IPS-NIHi7 (cell line): Measurements from ENCODE around the gene MB21D2.
"Not testable (repeated sequence)": the region's sequence is repeated elsewhere in the genome, so short reads cannot be mapped to it uniquely, and the experiment has no call there.

Experiments
- DNase-seq: peaks from one replicate; pipeline ENCODE4 v3.0.0; 2012; ENCODE audit warnings: mixed read lengths; ENCODE audit errors: extremely low spot score

The MB21D2 gene

GRCh38 chr3:192860454-192860853 is 57.2 kb downstream of the MB21D2 start:
- DNase-seq: no peak

- no peak for DNase-seq
Observed at GRCh38 chr3:192858849-192859585, 58.6 kb downstream of the MB21D2 start.

- DNase-seq: no peak
Observed at GRCh38 chr3:192857260-192857661, 60.4 kb downstream of the MB21D2 start.

GRCh38 chr3:192855434-192855833 is 62.2 kb downstream of the MB21D2 start:
- DNase-seq: no peak

- no peak for DNase-seq
Observed at GRCh38 chr3:192851821-192852372, 65.8 kb downstream of the MB21D2 start.

GRCh38 chr3:192850451-192850981 is 67.1 kb downstream of the MB21D2 start:
- DNase-seq: no peak

- not testable (repeated sequence) for DNase-seq
Observed at GRCh38 chr3:192849821-192850220, 67.8 kb downstream of the MB21D2 start.

- no peak for DNase-seq
Observed at GRCh38 chr3:192848371-192849233, 69.1 kb downstream of the MB21D2 start.

GRCh38 chr3:192847941-192848340 is 69.7 kb downstream of the MB21D2 start:
- no peak for DNase-seq

GRCh38 chr3:192845526-192845855 is 72.2 kb downstream of the MB21D2 start:
- DNase-seq: no peak

GRCh38 chr3:192844836-192845525 is 72.7 kb downstream of the MB21D2 start:
- no peak for DNase-seq

GRCh38 chr3:192844486-192844765 is 73.2 kb downstream of the MB21D2 start:
- no peak for DNase-seq

- no peak for DNase-seq
Observed at GRCh38 chr3:192843723-192844485, 73.8 kb downstream of the MB21D2 start.

- DNase-seq: no peak
Observed at GRCh38 chr3:192843119-192843518, 74.5 kb downstream of the MB21D2 start.

GRCh38 chr3:192842711-192843110 is 74.9 kb downstream of the MB21D2 start:
- no peak for DNase-seq

GRCh38 chr3:192842138-192842537 is 75.5 kb downstream of the MB21D2 start:
- DNase-seq: no peak

- no peak for DNase-seq
Observed at GRCh38 chr3:192841428-192841827, 76.2 kb downstream of the MB21D2 start.

GRCh38 chr3:192840143-192840836 is 77.4 kb downstream of the MB21D2 start:
- no peak for DNase-seq

GRCh38 chr3:192835818-192836815 is 81.5 kb downstream of the MB21D2 start:
- no peak for DNase-seq

GRCh38 chr3:192834428-192834827 is 83.2 kb downstream of the MB21D2 start:
- DNase-seq: no peak
